NB4 (cell line): ENCODE results near the gene IRAK4.

ENCODE experiments used
- MYC ChIP-seq: IDR thresholded peaks from 2 replicates; pipeline ENCODE4 v1.6.1; 2011; ENCODE audit warnings: low read depth, low read length
- POLR2A ChIP-seq: IDR thresholded peaks from 2 replicates; pipeline ENCODE4 v1.6.1; 2011; ENCODE audit warnings: mild to moderate bottlenecking; ENCODE audit not compliant: insufficient read length; ENCODE audit errors: extremely low read depth
- TF ChIP-seq, protein P1 (sequence below): IDR thresholded peaks from one replicate; pipeline ENCODE4 v1.5.1; 2012; ENCODE audit warnings: low read depth, low read length
- TF ChIP-seq, protein P2 (sequence below): IDR thresholded peaks from 2 replicates; pipeline ENCODE4 v1.6.1; 2011; ENCODE audit warnings: low read depth, low read length

DNA sequence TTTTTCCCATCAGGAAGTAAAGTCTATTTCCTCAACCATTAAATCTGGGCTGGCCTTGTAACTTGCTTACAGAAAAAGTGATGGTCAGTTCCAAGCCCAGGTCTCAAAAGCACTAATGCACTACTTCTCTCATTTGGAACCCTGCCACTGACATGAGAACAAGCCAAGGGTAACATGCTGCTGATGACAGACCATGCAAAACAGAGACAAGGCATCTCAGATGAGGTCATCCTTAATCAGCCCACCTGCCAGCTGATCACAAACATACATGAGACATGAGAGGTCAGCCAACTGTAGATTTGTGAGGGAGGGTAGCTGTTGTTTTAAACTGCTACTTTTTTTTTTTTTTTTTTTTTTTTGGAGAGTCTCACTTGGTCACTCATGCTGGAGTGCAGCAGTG is 31.2 kb downstream of the IRAK4 start:
- TF ChIP-seq, protein P1, sequence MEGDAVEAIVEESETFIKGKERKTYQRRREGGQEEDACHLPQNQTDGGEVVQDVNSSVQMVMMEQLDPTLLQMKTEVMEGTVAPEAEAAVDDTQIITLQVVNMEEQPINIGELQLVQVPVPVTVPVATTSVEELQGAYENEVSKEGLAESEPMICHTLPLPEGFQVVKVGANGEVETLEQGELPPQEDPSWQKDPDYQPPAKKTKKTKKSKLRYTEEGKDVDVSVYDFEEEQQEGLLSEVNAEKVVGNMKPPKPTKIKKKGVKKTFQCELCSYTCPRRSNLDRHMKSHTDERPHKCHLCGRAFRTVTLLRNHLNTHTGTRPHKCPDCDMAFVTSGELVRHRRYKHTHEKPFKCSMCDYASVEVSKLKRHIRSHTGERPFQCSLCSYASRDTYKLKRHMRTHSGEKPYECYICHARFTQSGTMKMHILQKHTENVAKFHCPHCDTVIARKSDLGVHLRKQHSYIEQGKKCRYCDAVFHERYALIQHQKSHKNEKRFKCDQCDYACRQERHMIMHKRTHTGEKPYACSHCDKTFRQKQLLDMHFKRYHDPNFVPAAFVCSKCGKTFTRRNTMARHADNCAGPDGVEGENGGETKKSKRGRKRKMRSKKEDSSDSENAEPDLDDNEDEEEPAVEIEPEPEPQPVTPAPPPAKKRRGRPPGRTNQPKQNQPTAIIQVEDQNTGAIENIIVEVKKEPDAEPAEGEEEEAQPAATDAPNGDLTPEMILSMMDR = no peak
- no peak for TF ChIP-seq POLR2A
- TF ChIP-seq MYC = no peak
- TF ChIP-seq, protein P2, sequence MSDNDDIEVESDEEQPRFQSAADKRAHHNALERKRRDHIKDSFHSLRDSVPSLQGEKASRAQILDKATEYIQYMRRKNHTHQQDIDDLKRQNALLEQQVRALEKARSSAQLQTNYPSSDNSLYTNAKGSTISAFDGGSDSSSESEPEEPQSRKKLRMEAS = no peak
